Neural cell (in vitro differentiated cells): ENCODE results near the gene MRGPRE.

ENCODE experiments used
- EZH2 ChIP-seq: fragments of 200-600, 300-800 bp; shearing (Covaris generic), sonication (generic); IDR thresholded peaks from 2 replicates; pipeline ENCODE4 v1.6.1; 2014; ENCODE audit warnings: antibody characterized with exemption, low read length, borderline replicate concordance, mild to moderate bottlenecking; ENCODE audit not compliant: insufficient read depth, poor library complexity, severe bottlenecking
- POLR2AphosphoS5 ChIP-seq: IDR thresholded peaks from 2 replicates; pipeline ENCODE4 v1.6.1; 2012
- RAD21 ChIP-seq: fragments of 450-650 bp; conservative IDR thresholded peaks from 2 replicates; pipeline ENCODE4 v1.6.1; 2014; ENCODE audit warnings: antibody characterized with exemption, mild to moderate bottlenecking, moderate library complexity
- SMC3 ChIP-seq: fragments of 450-650 bp; conservative IDR thresholded peaks from 2 replicates; pipeline ENCODE4 v1.6.1; 2014; ENCODE audit warnings: antibody characterized with exemption, mild to moderate bottlenecking, moderate library complexity; ENCODE audit not compliant: poor library complexity
- TAF1 ChIP-seq: IDR thresholded peaks from 2 replicates; pipeline ENCODE4 v1.6.1; 2012; ENCODE audit warnings: low read depth
- TF ChIP-seq, protein P1 (sequence below): fragments of 450-650 bp; IDR thresholded peaks from 2 replicates; pipeline ENCODE4 v1.5.1; 2014; ENCODE audit warnings: antibody characterized with exemption, mild to moderate bottlenecking, moderate library complexity; ENCODE audit not compliant: poor library complexity, severe bottlenecking

DNA sequence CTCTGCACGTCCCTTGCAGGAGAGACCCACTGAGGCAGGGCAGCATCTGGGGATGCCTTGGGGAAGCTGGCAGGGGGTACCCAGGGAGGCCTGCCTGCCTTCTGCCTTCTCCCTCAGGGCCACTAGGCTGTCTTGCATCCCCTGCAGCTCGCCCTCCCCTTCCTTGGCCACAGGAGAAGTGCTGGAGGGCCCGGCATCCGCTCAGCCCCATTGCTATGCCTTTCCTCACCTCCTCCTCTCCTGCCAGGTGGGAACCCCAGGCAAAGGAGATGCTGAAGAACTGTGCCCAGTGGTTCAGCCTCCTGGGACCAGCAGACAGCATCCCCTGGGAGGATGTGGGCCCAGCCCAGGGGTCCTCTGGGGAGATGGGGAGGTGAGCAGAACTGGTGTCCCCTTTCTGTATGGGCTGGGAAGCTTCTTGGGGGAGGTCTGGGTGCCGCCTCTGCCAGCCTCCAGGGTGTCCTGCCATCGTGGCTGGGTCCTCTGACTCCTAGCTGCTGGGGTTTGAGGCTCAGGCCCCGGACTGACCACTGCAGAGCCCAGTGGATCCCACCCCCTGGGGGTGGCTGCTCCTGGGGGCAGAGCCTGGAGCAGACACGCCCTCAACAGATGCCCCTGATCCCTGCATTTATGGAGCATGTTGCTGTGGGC is 34.2 kb downstream of the MRGPRE start:
- TF ChIP-seq, protein P1, sequence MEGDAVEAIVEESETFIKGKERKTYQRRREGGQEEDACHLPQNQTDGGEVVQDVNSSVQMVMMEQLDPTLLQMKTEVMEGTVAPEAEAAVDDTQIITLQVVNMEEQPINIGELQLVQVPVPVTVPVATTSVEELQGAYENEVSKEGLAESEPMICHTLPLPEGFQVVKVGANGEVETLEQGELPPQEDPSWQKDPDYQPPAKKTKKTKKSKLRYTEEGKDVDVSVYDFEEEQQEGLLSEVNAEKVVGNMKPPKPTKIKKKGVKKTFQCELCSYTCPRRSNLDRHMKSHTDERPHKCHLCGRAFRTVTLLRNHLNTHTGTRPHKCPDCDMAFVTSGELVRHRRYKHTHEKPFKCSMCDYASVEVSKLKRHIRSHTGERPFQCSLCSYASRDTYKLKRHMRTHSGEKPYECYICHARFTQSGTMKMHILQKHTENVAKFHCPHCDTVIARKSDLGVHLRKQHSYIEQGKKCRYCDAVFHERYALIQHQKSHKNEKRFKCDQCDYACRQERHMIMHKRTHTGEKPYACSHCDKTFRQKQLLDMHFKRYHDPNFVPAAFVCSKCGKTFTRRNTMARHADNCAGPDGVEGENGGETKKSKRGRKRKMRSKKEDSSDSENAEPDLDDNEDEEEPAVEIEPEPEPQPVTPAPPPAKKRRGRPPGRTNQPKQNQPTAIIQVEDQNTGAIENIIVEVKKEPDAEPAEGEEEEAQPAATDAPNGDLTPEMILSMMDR, result no peak
- TF ChIP-seq TAF1, result no peak
- no peak for TF ChIP-seq POLR2AphosphoS5
- TF ChIP-seq SMC3, result no peak
- no peak for TF ChIP-seq EZH2
- TF ChIP-seq RAD21, result no peak
